Measurements from ENCODE around the gene SLC49A4. TPM values are rescaled to one million over a fixed set of nuclear protein-coding genes. Genes with fewer than 3 reads are reported as not detected.

SLC49A4 gene
- total and polyA plus RNA-seq, 2 donors (not counting 1 experiment from before 2014, with no cell fraction given), result 2.5 to 20.0 TPM

GRCh38 chr3:122925756-122926155 is 130.9 kb downstream of the SLC49A4 start:
- no peak overlapping the region for H3K4me2 ChIP-seq (replicated peaks; ENCODE audit: low read depth, low read length, poor library complexity, severe bottlenecking)
- no peaks in the 10 kb centered on the region for H3K9me3 Mint-ChIP-seq (ENCODE audit: insufficient read depth)
- no peak overlapping the region for H3K27ac ChIP-seq (ENCODE audit: low read length in 2 of 2)
- intact Hi-C loops (cut with micrococcal nuclease), result no loop called here
- no peak overlapping the region for H3K4me3 ChIP-seq (ENCODE audit: control extremely low read depth in 1 of 5, extremely low read depth in 1 of 5, insufficient read depth in 1 of 5, low read depth in 2 of 5, low read length in 4 of 5)
- ChIA-PET CTCF (interaction anchor here (1.0 kb wide), 1 partner anchor 59 kb away, joined by 3 read pairs; no protein-coding TSS in a partner anchor), POLR2A (no interaction called here)
- H2AFZ ChIP-seq (ENCODE audit: insufficient read depth, low read depth, low read length, poor library complexity, severe bottlenecking), result no peak overlapping the region
- peaks cover 12 to 13% of the 10 kb centered on the region in 2 donors for H3K4me1 ChIP-seq (ENCODE audit: control insufficient read depth in 2 of 2, insufficient read depth in 2 of 2, low read length in 2 of 2)
- DNase-seq, result no peak
- TF ChIP-seq EZH2 (IDR thresholded peaks at IDR 0.05; ENCODE audit: borderline replicate concordance, insufficient read depth, low read depth, low read length, poor library complexity, severe bottlenecking), result no peak
- TF ChIP-seq, protein P1, sequence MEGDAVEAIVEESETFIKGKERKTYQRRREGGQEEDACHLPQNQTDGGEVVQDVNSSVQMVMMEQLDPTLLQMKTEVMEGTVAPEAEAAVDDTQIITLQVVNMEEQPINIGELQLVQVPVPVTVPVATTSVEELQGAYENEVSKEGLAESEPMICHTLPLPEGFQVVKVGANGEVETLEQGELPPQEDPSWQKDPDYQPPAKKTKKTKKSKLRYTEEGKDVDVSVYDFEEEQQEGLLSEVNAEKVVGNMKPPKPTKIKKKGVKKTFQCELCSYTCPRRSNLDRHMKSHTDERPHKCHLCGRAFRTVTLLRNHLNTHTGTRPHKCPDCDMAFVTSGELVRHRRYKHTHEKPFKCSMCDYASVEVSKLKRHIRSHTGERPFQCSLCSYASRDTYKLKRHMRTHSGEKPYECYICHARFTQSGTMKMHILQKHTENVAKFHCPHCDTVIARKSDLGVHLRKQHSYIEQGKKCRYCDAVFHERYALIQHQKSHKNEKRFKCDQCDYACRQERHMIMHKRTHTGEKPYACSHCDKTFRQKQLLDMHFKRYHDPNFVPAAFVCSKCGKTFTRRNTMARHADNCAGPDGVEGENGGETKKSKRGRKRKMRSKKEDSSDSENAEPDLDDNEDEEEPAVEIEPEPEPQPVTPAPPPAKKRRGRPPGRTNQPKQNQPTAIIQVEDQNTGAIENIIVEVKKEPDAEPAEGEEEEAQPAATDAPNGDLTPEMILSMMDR (IDR thresholded peaks at IDR 0.05), result no peak
- 83% methylated on average over 1 of the region's 1 CpG for whole genome bisulfite sequencing (ENCODE audit: insufficient coverage)
- H3K27me3 ChIP-seq (replicated peaks in 1 of 4; ENCODE audit: control extremely low read depth in 1 of 4, control insufficient read depth in 3 of 4, insufficient read depth in 4 of 4, low read length in 3 of 4), result peaks cover 0 to 28% (median 8%) of the 10 kb centered on the region in 4 experiments
- no peak for ATAC-seq (ENCODE audit: low read depth)
- H4K20me1 ChIP-seq (ENCODE audit: control insufficient read depth, insufficient read depth, low read length, poor library complexity, severe bottlenecking), result no peaks in the 10 kb centered on the region
- peaks cover 9% of the 10 kb centered on the region for H3K27me3 Mint-ChIP-seq
- peaks cover 0 to 6% (median 0%) of the 10 kb centered on the region in 3 donors for H3K9me3 ChIP-seq (ENCODE audit: control extremely low read depth in 1 of 3, control insufficient read depth in 2 of 3, insufficient read depth in 1 of 3, low read length in 2 of 3)
- no peak overlapping the region for H3K9ac ChIP-seq (ENCODE audit: low read length)
- no peaks in the 10 kb centered on the region for H3K79me2 ChIP-seq (ENCODE audit: control insufficient read depth, insufficient read depth, low read length)
- H3K4me3 Mint-ChIP-seq, result no peak overlapping the region
- H3K36me3 ChIP-seq (replicated peaks in 1 of 2; ENCODE audit: control extremely low read depth in 1 of 2, control insufficient read depth in 1 of 2, extremely low read depth in 1 of 2, insufficient read depth in 2 of 2, low read length in 1 of 2), result no peaks in the 10 kb centered on the region
- H3K4me1 Mint-ChIP-seq, result peaks cover 7% of the 10 kb centered on the region
- no peak overlapping the region for H3K27ac Mint-ChIP-seq

- POLR2A ChIA-PET, result no interaction called here
- Histone ChIP-seq H3K27me3 (replicated peaks in 1 of 4; ENCODE audit: control extremely low read depth in 1 of 4, control insufficient read depth in 3 of 4, insufficient read depth in 4 of 4, low read length in 3 of 4) (peaks cover 0 to 22% (median 7%) of the 10 kb centered on the region in 4 experiments), H4K20me1 (ENCODE audit: control insufficient read depth, insufficient read depth, low read length, poor library complexity, severe bottlenecking) (no peaks in the 10 kb centered on the region), H3K4me3 (ENCODE audit: control extremely low read depth in 1 of 5, extremely low read depth in 1 of 5, insufficient read depth in 1 of 5, low read depth in 2 of 5, low read length in 4 of 5) (no peak overlapping the region), H3K79me2 (ENCODE audit: control insufficient read depth, insufficient read depth, low read length) (no peaks in the 10 kb centered on the region), H3K27ac (ENCODE audit: low read length in 2 of 2) (no peak overlapping the region), H3K9ac (ENCODE audit: low read length) (no peak overlapping the region), H2AFZ (ENCODE audit: insufficient read depth, low read depth, low read length, poor library complexity, severe bottlenecking) (no peak overlapping the region), H3K4me2 (replicated peaks; ENCODE audit: low read depth, low read length, poor library complexity, severe bottlenecking) (no peak overlapping the region), H3K9me3 (ENCODE audit: control extremely low read depth in 1 of 3, control insufficient read depth in 2 of 3, insufficient read depth in 1 of 3, low read length in 2 of 3) (peaks cover 0 to 6% (median 0%) of the 10 kb centered on the region in 3 donors), H3K36me3 (replicated peaks in 1 of 2; ENCODE audit: control extremely low read depth in 1 of 2, control insufficient read depth in 1 of 2, extremely low read depth in 1 of 2, insufficient read depth in 2 of 2, low read length in 1 of 2) (no peaks in the 10 kb centered on the region), H3K4me1 (ENCODE audit: control insufficient read depth in 2 of 2, insufficient read depth in 2 of 2, low read length in 2 of 2) (peaks cover 12 to 13% of the 10 kb centered on the region in 2 donors)
- CTCF ChIA-PET, result interaction anchor here (1.0 kb wide), 1 partner anchor 59 kb away, joined by 3 read pairs; no protein-coding TSS in a partner anchor
- no peaks in the 10 kb centered on the region for H3K9me3 Mint-ChIP-seq (ENCODE audit: insufficient read depth)
- intact Hi-C loops (cut with micrococcal nuclease), result no loop called here
- ATAC-seq (ENCODE audit: low read depth) (no peak), DNase-seq (no peak)
- H3K27me3 Mint-ChIP-seq, result peaks cover 7% of the 10 kb centered on the region
- H3K27ac Mint-ChIP-seq, result no peak overlapping the region
- no peak overlapping the region for H3K4me3 Mint-ChIP-seq
- peaks cover 7% of the 10 kb centered on the region for H3K4me1 Mint-ChIP-seq
- TF ChIP-seq EZH2 (IDR thresholded peaks at IDR 0.05; ENCODE audit: borderline replicate concordance, insufficient read depth, low read depth, low read length, poor library complexity, severe bottlenecking), result no peak
- WGBS (ENCODE audit: insufficient coverage), result 93% methylated on average over 20 of the region's 20 CpGs
These were observed 131.5 kb downstream of the SLC49A4 start for GRCh38 chr3:122926322-122926721.

Measured in B cell (primary cell).